Thymus (tissue), 11 donors: Measurements from ENCODE around the gene SPAG7. TPM values are rescaled to one million over a fixed set of nuclear protein-coding genes. Genes with fewer than 3 reads are reported as not detected.

Experiments used
- DNase-seq, 9 donors: peaks; one replicate each; pipeline ENCODE4 v3.0.0-alpha.2; 2013; ENCODE audit warnings: low spot score in 9 of 9, low read depth in 6 of 9, missing footprints in 1 of 9
- H3K27ac ChIP-seq, 2 donors: one replicate each; pipeline ENCODE4 v1.5.1; 2013; ENCODE audit warnings: control low read depth in 1 of 2, low read depth in 1 of 2, low read length in 1 of 2, mild to moderate bottlenecking in 1 of 2, moderate library complexity in 1 of 2
- H3K27me3 ChIP-seq, 2 donors: one replicate each; pipeline ENCODE4 v1.5.1; 2013; ENCODE audit warnings: low read length in 1 of 2; ENCODE audit not compliant: control insufficient read depth in 2 of 2, insufficient read depth in 1 of 2
- H3K36me3 ChIP-seq, 2 donors: one replicate each; pipeline ENCODE4 v1.5.1; 2013; ENCODE audit warnings: low read length in 1 of 2, mild to moderate bottlenecking in 1 of 2, moderate library complexity in 1 of 2; ENCODE audit not compliant: control insufficient read depth in 2 of 2, insufficient read depth in 2 of 2
- H3K4me1 ChIP-seq, 2 donors: one replicate each; pipeline ENCODE4 v1.5.1; 2013; ENCODE audit warnings: low read length in 2 of 2; ENCODE audit not compliant: control insufficient read depth in 2 of 2, insufficient read depth in 2 of 2
- H3K4me3 ChIP-seq, 2 donors: one replicate each; pipeline ENCODE4 v1.5.1; 2013; ENCODE audit warnings: low read length in 2 of 2, control low read depth in 1 of 2, mild to moderate bottlenecking in 1 of 2
- H3K9me3 ChIP-seq, 2 donors: one replicate each; pipeline ENCODE4 v1.5.1; 2013; ENCODE audit warnings: low read length in 1 of 2, mild to moderate bottlenecking in 1 of 2; ENCODE audit not compliant: control insufficient read depth in 2 of 2, insufficient read depth in 1 of 2
- WGBS: extraction: QIAGEN DNeasy Blood & Tissue Kit; methylation state at CpG from one replicate; pipeline ENCODE4 v1.1.7; 2013; 5-methylcytosine and 5-hydroxymethylcytosine counted together
- polyA plus RNA-seq: library from polyadenylated mRNA; stranded (reverse); fragments of 200-250 nt; gene quantifications from one replicate; pipeline ENCODE4 v1.2.3, GENCODE V29; 2013
- total RNA-seq: library from RNA; stranded (reverse); fragments of 120-200 nt; gene quantifications from one replicate; pipeline ENCODE4 v1.2.4, GENCODE V29; 2013
- donor health status: healthy.

The SPAG7 gene
- total and polyA plus RNA-seq, 2 donors = 60.9 to 98.8 TPM

- peak in 8 of 9 donors; percentile 79 to 96 (median 89) for DNase-seq
- peak within 1 kb of the TSS; percentile 100 for H3K4me3 ChIP-seq
- peaks cover 0 to 5% of the 10 kb centered on the region in 2 donors for H3K9me3 ChIP-seq
- H3K4me1 ChIP-seq = peaks cover 38 to 61% of the 10 kb centered on the region in 2 donors
- H3K27me3 ChIP-seq = peaks cover 0 to 5% of the 10 kb centered on the region in 2 donors
- H3K36me3 ChIP-seq = peaks cover 24 to 41% of the 10 kb centered on the region in 2 donors
- H3K27ac ChIP-seq = peak within 1 kb of the TSS; percentile 99 to 100
- under 1% methylated on average over 59 of the region's 59 CpGs for WGBS
These were observed 19.3 kb downstream of the SPAG7 start, which contains the start of gene PFN1 for GRCh38 chr17:4948166-4948930. PFN1 (minus strand) TSS chr17:4948530; CDS start chr17:4948394, 136 bp downstream.

GRCh38 chr17:4947411-4948165, 20.0 kb downstream of the SPAG7 start:
- H3K4me1 ChIP-seq = peaks cover 45 to 63% of the 10 kb centered on the region in 2 donors
- peaks cover 0 to 5% of the 10 kb centered on the region in 2 donors for H3K27me3 ChIP-seq
- WGBS = under 1% methylated on average over 56 of the region's 56 CpGs
- H3K4me3 ChIP-seq = peak overlapping the region; percentile 100
- peaks cover 31 to 49% of the 10 kb centered on the region in 2 donors for H3K36me3 ChIP-seq
- peak overlapping the region; percentile 99 to 100 for H3K27ac ChIP-seq
- peak in 7 of 9 donors; percentile 63 to 87 (median 69) for DNase-seq
- H3K9me3 ChIP-seq = peaks cover 0 to 5% of the 10 kb centered on the region in 2 donors

GRCh38 chr17:4947010-4947410, 20.6 kb downstream of the SPAG7 start:
- H3K4me1 ChIP-seq = peaks cover 45 to 69% of the 10 kb centered on the region in 2 donors
- H3K36me3 ChIP-seq = peaks cover 35 to 55% of the 10 kb centered on the region in 2 donors
- under 1% methylated on average over 7 of the region's 7 CpGs for WGBS
- peaks cover 0 to 5% of the 10 kb centered on the region in 2 donors for H3K9me3 ChIP-seq
- no peak for DNase-seq
- peaks cover 0 to 5% of the 10 kb centered on the region in 2 donors for H3K27me3 ChIP-seq
- H3K27ac ChIP-seq = peak overlapping the region; percentile 99 to 100
- H3K4me3 ChIP-seq = peak overlapping the region; percentile 100

GRCh38 chr17:4946312-4946976, 21.2 kb downstream of the SPAG7 start:
- no peak for DNase-seq
- H3K9me3 ChIP-seq = peaks cover 0 to 5% of the 10 kb centered on the region in 2 donors
- H3K36me3 ChIP-seq = peaks cover 35 to 60% of the 10 kb centered on the region in 2 donors
- peaks cover 0 to 5% of the 10 kb centered on the region in 2 donors for H3K27me3 ChIP-seq
- peak overlapping the region; percentile 100 for H3K4me3 ChIP-seq
- WGBS = 41% methylated on average over 16 of the region's 16 CpGs
- peaks cover 44 to 69% of the 10 kb centered on the region in 2 donors for H3K4me1 ChIP-seq
- peak overlapping the region; percentile 99 to 100 for H3K27ac ChIP-seq

GRCh38 chr17:4945944-4946280, 21.7 kb downstream of the SPAG7 start:
- Histone ChIP-seq H3K27me3 (peaks cover 0 to 5% of the 10 kb centered on the region in 2 donors), H3K4me1 (peaks cover 42 to 69% of the 10 kb centered on the region in 2 donors), H3K9me3 (peaks cover 0 to 5% of the 10 kb centered on the region in 2 donors), H3K27ac (peak overlapping the region in 1 of 2 donors; percentile 99), H3K36me3 (peaks cover 35 to 61% of the 10 kb centered on the region in 2 donors), H3K4me3 (peak overlapping the region; percentile 100)
- no peak for DNase-seq
- WGBS = 65% methylated on average over 4 of the region's 4 CpGs

- Histone ChIP-seq H3K9me3 (peaks cover 0 to 5% of the 10 kb centered on the region in 2 donors), H3K36me3 (peaks cover 35 to 61% of the 10 kb centered on the region in 2 donors), H3K4me3 (peak overlapping the region; percentile 100), H3K4me1 (peaks cover 39 to 65% of the 10 kb centered on the region in 2 donors), H3K27me3 (peaks cover 0 to 4% of the 10 kb centered on the region in 2 donors), H3K27ac (peak overlapping the region; percentile 95 to 99)
- 72% methylated on average over 7 of the region's 7 CpGs for WGBS
- DNase-seq = peak in 1 of 9 donors; percentile 56
These were observed 22.3 kb downstream of the SPAG7 start for GRCh38 chr17:4945176-4945943.

- H3K27me3 ChIP-seq = no peaks in the 10 kb centered on the region
These were observed 23.0 kb downstream of the SPAG7 start for GRCh38 chr17:4944554-4945175.

GRCh38 chr17:4944163-4944553, 23.5 kb downstream of the SPAG7 start:
- WGBS = 0% methylated on average over 3 of the region's 3 CpGs
- DNase-seq = peak in 4 of 9 donors; percentile 55 to 80 (median 58)
- Histone ChIP-seq H3K4me1 (peaks cover 38 to 62% of the 10 kb centered on the region in 2 donors), H3K36me3 (peaks cover 35 to 61% of the 10 kb centered on the region in 2 donors), H3K9me3 (peaks cover 0 to 5% of the 10 kb centered on the region in 2 donors), H3K27me3 (no peaks in the 10 kb centered on the region), H3K4me3 (peak overlapping the region; percentile 100), H3K27ac (peak overlapping the region; percentile 95 to 99)

More at GRCh38 chr17:4944554-4945175, 23.0 kb downstream of the SPAG7 start:
- Histone ChIP-seq H3K4me1 (peaks cover 36 to 61% of the 10 kb centered on the region in 2 donors), H3K9me3 (peaks cover 0 to 5% of the 10 kb centered on the region in 2 donors), H3K4me3 (peak overlapping the region; percentile 100), H3K27ac (peak overlapping the region; percentile 95 to 99), H3K36me3 (peaks cover 35 to 61% of the 10 kb centered on the region in 2 donors)
- no peak for DNase-seq
- WGBS = 54% methylated on average over 8 of the region's 8 CpGs
